ENCODE results near the gene FERMT2. TPM values are rescaled to one million over a fixed set of nuclear protein-coding genes. Genes with fewer than 3 reads are reported as not detected.

The FERMT2 gene
- total RNA-seq, 4 donors from 2014 or later: 8.4 to 27.0 (median 15.1) TPM

DNA sequence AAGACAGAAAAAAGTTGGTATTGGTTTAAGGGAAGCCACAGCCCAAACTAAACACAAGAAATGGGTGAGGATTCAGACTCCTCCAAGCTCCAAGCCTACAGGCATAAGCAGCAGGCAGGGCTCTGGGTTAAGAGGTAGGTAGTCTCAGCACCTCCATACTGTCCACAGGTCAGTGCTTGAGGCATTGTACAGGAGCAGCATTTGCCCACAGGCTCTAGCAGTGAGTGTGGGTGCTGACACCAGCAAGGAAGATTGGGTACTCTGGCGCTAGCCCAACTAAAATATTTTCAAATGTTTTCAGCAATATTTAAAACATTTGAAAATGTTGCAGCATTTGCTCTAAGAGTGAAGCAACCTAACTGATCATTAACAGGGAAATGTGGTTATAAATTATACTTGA lies 33.1 kb downstream of the FERMT2 start:
- no peak for DNase-seq (ENCODE audit: low spot score in 2 of 2)
- intact Hi-C loops (cut with DNase I; ENCODE audit: low total_unique reads): no loop called here
- WGBS, 2 donors: 79 to 82% methylated on average over 1 of the region's 1 CpG
- no peak overlapping the region for H3K4me3 ChIP-seq (ENCODE audit: low read depth, poor library complexity, severe bottlenecking)
- TF ChIP-seq POLR2A (IDR thresholded peaks at IDR 0.05): no peak
- TF ChIP-seq, protein P1, sequence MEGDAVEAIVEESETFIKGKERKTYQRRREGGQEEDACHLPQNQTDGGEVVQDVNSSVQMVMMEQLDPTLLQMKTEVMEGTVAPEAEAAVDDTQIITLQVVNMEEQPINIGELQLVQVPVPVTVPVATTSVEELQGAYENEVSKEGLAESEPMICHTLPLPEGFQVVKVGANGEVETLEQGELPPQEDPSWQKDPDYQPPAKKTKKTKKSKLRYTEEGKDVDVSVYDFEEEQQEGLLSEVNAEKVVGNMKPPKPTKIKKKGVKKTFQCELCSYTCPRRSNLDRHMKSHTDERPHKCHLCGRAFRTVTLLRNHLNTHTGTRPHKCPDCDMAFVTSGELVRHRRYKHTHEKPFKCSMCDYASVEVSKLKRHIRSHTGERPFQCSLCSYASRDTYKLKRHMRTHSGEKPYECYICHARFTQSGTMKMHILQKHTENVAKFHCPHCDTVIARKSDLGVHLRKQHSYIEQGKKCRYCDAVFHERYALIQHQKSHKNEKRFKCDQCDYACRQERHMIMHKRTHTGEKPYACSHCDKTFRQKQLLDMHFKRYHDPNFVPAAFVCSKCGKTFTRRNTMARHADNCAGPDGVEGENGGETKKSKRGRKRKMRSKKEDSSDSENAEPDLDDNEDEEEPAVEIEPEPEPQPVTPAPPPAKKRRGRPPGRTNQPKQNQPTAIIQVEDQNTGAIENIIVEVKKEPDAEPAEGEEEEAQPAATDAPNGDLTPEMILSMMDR (IDR thresholded peaks at IDR 0.05): no peak

DNA sequence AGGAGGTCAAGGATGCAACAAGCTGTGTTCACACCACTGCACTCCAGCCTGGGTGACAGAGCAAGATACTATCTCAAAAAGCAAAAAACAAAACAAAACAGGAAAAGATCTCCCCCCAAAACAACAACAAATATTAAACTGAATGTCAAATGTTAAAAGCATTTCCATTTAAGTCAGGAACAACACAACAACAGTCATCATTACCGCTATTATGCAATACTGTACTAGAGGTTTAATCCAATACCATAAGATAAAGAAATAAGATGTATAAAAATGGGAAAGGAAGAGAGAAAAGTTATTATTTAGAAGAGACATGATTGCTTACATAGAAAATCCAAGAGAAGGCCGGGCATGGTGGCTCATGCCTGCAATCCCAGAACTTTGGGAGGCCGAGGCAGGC lies 36.6 kb downstream of the FERMT2 start:
- no peak for DNase-seq (ENCODE audit: low spot score in 2 of 2)
- TF ChIP-seq, protein P1 (IDR thresholded peaks at IDR 0.05): no peak
- intact Hi-C loops (cut with DNase I; ENCODE audit: low total_unique reads): no loop called here
- 89 to 96% methylated on average over 3 of the region's 3 CpGs for WGBS, 2 donors
- H3K4me3 ChIP-seq (ENCODE audit: low read depth, poor library complexity, severe bottlenecking): no peak overlapping the region

DNA sequence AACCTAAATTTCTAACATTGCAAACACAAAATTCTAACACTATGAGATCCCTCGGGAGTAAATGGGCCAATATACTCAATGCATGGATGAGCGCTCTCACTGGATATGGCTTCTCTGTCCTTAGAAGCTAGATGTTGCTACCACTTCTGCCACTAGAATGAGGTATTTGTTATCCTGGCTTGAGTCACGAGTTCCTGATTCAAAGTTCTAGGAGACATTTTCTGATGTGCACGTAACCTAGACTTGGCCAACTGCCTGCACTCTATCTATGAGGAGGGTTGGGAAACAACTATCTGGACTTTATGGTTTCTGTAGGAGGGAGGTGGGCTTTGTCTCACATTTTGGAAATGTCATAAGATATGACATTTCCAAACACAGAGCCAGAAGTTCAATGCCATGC lies 37.6 kb downstream of the FERMT2 start:
- no peak for DNase-seq (ENCODE audit: low spot score in 2 of 2)
- no peak overlapping the region for H3K4me3 ChIP-seq (ENCODE audit: low read depth, poor library complexity, severe bottlenecking)
- intact Hi-C loops (cut with DNase I; ENCODE audit: low total_unique reads): no loop called here
- WGBS, 2 donors: 70 to 73% methylated on average over 4 of the region's 4 CpGs
- TF ChIP-seq, protein P1 (IDR thresholded peaks at IDR 0.05): no peak
- TF ChIP-seq POLR2A (IDR thresholded peaks at IDR 0.05): no peak

DNA sequence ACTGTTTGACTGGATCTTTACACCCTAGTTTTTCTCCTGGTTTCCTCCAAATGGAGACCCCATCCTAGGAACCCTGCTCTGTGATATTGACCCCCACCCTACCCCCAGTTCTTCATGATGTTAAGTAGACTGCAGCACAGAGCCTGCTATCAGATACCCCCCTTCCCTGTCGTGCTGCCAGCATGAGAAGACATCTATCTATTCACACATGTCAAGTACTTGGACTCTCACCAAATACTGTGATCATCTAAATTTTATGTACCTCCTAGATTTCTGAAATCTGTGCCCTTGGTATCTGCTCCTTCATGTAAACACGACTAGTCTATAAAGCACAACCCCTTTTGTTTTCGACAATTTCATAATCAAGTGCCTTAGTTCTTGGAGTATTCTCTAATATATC lies 38.9 kb downstream of the FERMT2 start:
- DNase-seq (ENCODE audit: low spot score in 2 of 2): no peak
- intact Hi-C loops (cut with DNase I; ENCODE audit: low total_unique reads): no loop called here
- WGBS, 2 donors: 62 to 66% methylated on average over 3 of the region's 3 CpGs
- no peak for TF ChIP-seq POLR2A (IDR thresholded peaks at IDR 0.05)
- TF ChIP-seq, protein P1 (IDR thresholded peaks at IDR 0.05): no peak
- H3K4me3 ChIP-seq (ENCODE audit: low read depth, poor library complexity, severe bottlenecking): no peak overlapping the region

DNA sequence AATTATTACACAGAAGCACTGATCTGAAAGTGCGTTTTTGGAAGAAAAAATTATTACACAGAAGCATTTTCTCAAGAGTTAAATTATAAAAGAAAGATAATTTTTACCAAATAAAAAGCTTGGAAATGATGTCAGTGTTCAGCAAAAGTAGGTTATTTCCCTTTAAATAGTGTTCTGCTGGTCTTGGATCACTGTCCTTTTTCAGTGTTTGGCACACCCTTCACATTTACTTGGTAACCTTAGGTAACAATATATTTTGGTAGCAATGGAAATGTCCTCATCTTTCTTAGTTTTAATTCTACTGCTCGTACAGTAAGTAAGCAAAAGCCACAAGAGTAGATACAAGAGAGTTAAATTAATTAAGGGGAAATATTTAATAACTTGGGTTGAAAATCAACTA lies 40.3 kb downstream of the FERMT2 start:
- intact Hi-C loops (cut with DNase I; ENCODE audit: low total_unique reads): no loop called here
- 33 to 44% methylated on average over 2 of the region's 2 CpGs for WGBS, 2 donors

DNA sequence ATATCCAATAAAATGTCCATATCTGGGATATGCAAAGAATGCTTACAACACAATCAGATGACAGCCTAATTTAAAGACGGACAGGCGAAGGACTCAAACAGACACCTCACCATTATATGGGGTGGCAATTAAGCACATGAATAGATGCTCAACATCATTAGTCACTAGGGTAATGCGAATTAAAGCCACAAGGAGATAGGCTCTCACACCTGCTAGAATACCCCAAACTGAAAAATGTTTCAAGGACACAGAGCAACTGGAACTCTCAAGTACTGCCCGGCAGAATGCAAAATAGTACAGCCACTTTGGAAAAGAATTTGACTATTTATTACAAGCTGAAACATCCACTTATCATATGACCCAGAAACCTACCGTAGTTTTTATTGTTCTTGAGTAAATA lies 42.9 kb downstream of the FERMT2 start:
- no peak overlapping the region for H3K4me3 ChIP-seq (ENCODE audit: low read depth, poor library complexity, severe bottlenecking)
- 94 to 95% methylated on average over 5 of the region's 5 CpGs for WGBS, 2 donors
- DNase-seq (ENCODE audit: low spot score in 2 of 2): no peak
- TF ChIP-seq, protein P1 (IDR thresholded peaks at IDR 0.05): no peak
- TF ChIP-seq POLR2A (IDR thresholded peaks at IDR 0.05): no peak
- intact Hi-C loops (cut with DNase I; ENCODE audit: low total_unique reads): no loop called here

More for the DNA sequence above, 40.3 kb downstream of the FERMT2 start:
- DNase-seq (ENCODE audit: low spot score in 2 of 2): no peak
- TF ChIP-seq POLR2A (IDR thresholded peaks at IDR 0.05): no peak
- TF ChIP-seq, protein P1 (IDR thresholded peaks at IDR 0.05): no peak
- H3K4me3 ChIP-seq (ENCODE audit: low read depth, poor library complexity, severe bottlenecking): no peak overlapping the region
